ENCODE data around the gene BEX2. TPM values are rescaled to one million over a fixed set of nuclear protein-coding genes. Genes with fewer than 3 reads are reported as not detected.

BEX2 gene
- total and polyA plus RNA-seq, 9 of the 15 experiments (the other 6 are each of a cell fraction or from before 2014, with no cell fraction given): 5.4 to 18.0 (median 8.3) TPM

DNA sequence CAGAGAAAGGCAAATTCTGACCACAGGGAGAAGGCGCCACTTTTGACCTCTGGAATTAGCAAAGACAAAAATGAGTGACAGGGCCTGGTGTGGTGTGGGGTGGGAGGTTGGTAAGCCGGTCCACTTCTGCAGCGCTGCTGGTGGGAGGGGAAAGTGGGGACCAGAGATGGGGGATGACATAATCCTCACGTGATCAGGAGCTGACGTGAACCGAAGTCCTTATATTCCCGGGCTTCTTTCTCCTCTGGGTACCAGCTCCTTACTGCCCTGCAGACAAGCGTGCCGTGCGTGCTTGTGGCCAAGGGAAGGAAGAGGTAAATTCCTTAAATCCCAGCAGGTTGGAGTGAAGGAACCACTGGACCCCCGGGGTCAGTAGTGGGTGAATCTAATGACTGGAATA, 19.2 kb upstream of the BEX2 start, which contains the start of gene TCEAL7 (continued):
- TF ChIP-seq, protein P1, sequence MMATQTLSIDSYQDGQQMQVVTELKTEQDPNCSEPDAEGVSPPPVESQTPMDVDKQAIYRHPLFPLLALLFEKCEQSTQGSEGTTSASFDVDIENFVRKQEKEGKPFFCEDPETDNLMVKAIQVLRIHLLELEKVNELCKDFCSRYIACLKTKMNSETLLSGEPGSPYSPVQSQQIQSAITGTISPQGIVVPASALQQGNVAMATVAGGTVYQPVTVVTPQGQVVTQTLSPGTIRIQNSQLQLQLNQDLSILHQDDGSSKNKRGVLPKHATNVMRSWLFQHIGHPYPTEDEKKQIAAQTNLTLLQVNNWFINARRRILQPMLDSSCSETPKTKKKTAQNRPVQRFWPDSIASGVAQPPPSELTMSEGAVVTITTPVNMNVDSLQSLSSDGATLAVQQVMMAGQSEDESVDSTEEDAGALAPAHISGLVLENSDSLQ (IDR thresholded peaks at IDR 0.05): peak; percentile 59

- H2AFZ ChIP-seq (ENCODE audit: low read depth, low read length): peak overlapping the region; percentile 92; the same call in 1 of the 2 replicates
- H3K27ac ChIP-seq (ENCODE audit: extremely low read depth, low read depth, low read length): no peak overlapping the region
- no peak overlapping the region for H3K9ac ChIP-seq (ENCODE audit: insufficient read depth in 1 of 2, low read depth in 2 of 2, low read length in 2 of 2)
- POLR2A ChIA-PET: no interaction called here
- no peaks in the 10 kb centered on the region for H4K20me1 ChIP-seq (replicated peaks; ENCODE audit: control insufficient read depth, insufficient read depth, low read length)
- FAIRE-seq (no peak), ATAC-seq (no peak), DNase-seq (ENCODE audit: extremely low read depth in 1 of 4, low spot score in 3 of 4) (no peak)
- 17% methylated on average over 3 of the region's 3 CpGs for WGBS (ENCODE audit: insufficient coverage, low coverage, missing lambda C conversion rate)
- BruUV-seq (replicated peaks): no TSS peak
- H3K79me2 ChIP-seq (ENCODE audit: control insufficient read depth, insufficient read depth, low read length): no peaks in the 10 kb centered on the region
- intact Hi-C loops (cut with micrococcal nuclease): no loop called here
- H3K9me3 ChIP-seq (replicated peaks; ENCODE audit: control insufficient read depth, insufficient read depth, low read depth, low read length): no peaks in the 10 kb centered on the region
- in situ Hi-C loops (cut with MboI): no loop called here
- peaks cover 0 to 11% of the 10 kb centered on the region in 2 experiments; a peak in 2 of 5 replicates for H3K4me1 ChIP-seq (replicated peaks in 1 of 2; ENCODE audit: control insufficient read depth in 2 of 2, insufficient read depth in 2 of 2, low read length in 2 of 2)
- no peaks in the 10 kb centered on the region for H3K27me3 ChIP-seq (ENCODE audit: control insufficient read depth in 2 of 2, insufficient read depth in 2 of 2, low read length in 2 of 2)
- H3K36me3 ChIP-seq (ENCODE audit: control insufficient read depth, insufficient read depth, low read length): no peaks in the 10 kb centered on the region
- H3K4me3 ChIP-seq: no peak overlapping the region
- no peaks in the 10 kb centered on the region for H3K9me1 ChIP-seq (ENCODE audit: control insufficient read depth, insufficient read depth, low read length)
- peak overlapping the region; percentile 82; the same call in 1 of the 2 replicates for H3K4me2 ChIP-seq (ENCODE audit: insufficient read depth, low read length)
- CTCF ChIA-PET (ENCODE audit: low intra/inter-chr PET ratio): no interaction called here
- TF ChIP-seq ZNF197 (CRISPR knock-in tag; IDR thresholded peaks at IDR 0.05; ENCODE audit: low read depth) (no peak), LEF1 (IDR thresholded peaks at IDR 0.05) (no peak), ATF3 (IDR thresholded peaks at IDR 0.05) (no peak), ATF3 (CRISPR knock-in tag; conservative IDR thresholded peaks at IDR 0.05) (no peak), ZNF140 (CRISPR knock-in tag; IDR thresholded peaks at IDR 0.05) (no peak), TAL1 (IDR thresholded peaks at IDR 0.05) (no peak), NR4A1 (CRISPR knock-in tag; IDR thresholded peaks at IDR 0.05) (no peak), NR4A1 (tag; IDR thresholded peaks at IDR 0.05) (no peak), ZNF57 (CRISPR knock-in tag; IDR thresholded peaks at IDR 0.05) (no peak), RBM39 (optimal IDR thresholded peaks at IDR 0.05; ENCODE audit: low read depth, low read length) (no peak), ZNF668 (CRISPR knock-in tag; IDR thresholded peaks at IDR 0.05) (no peak), NR2F6 (CRISPR knock-in tag; IDR thresholded peaks at IDR 0.05) (no peak), TCF7 (IDR thresholded peaks at IDR 0.05; ENCODE audit: borderline replicate concordance) (no peak), ZZZ3 (IDR thresholded peaks at IDR 0.05) (no peak), ILF3 (IDR thresholded peaks at IDR 0.05; ENCODE audit: borderline replicate concordance) (no peak)
- TF ChIP-seq, protein P2, sequence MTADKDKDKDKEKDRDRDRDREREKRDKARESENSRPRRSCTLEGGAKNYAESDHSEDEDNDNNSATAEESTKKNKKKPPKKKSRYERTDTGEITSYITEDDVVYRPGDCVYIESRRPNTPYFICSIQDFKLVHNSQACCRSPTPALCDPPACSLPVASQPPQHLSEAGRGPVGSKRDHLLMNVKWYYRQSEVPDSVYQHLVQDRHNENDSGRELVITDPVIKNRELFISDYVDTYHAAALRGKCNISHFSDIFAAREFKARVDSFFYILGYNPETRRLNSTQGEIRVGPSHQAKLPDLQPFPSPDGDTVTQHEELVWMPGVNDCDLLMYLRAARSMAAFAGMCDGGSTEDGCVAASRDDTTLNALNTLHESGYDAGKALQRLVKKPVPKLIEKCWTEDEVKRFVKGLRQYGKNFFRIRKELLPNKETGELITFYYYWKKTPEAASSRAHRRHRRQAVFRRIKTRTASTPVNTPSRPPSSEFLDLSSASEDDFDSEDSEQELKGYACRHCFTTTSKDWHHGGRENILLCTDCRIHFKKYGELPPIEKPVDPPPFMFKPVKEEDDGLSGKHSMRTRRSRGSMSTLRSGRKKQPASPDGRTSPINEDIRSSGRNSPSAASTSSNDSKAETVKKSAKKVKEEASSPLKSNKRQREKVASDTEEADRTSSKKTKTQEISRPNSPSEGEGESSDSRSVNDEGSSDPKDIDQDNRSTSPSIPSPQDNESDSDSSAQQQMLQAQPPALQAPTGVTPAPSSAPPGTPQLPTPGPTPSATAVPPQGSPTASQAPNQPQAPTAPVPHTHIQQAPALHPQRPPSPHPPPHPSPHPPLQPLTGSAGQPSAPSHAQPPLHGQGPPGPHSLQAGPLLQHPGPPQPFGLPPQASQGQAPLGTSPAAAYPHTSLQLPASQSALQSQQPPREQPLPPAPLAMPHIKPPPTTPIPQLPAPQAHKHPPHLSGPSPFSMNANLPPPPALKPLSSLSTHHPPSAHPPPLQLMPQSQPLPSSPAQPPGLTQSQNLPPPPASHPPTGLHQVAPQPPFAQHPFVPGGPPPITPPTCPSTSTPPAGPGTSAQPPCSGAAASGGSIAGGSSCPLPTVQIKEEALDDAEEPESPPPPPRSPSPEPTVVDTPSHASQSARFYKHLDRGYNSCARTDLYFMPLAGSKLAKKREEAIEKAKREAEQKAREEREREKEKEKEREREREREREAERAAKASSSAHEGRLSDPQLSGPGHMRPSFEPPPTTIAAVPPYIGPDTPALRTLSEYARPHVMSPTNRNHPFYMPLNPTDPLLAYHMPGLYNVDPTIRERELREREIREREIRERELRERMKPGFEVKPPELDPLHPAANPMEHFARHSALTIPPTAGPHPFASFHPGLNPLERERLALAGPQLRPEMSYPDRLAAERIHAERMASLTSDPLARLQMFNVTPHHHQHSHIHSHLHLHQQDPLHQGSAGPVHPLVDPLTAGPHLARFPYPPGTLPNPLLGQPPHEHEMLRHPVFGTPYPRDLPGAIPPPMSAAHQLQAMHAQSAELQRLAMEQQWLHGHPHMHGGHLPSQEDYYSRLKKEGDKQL (CRISPR knock-in tag; IDR thresholded peaks at IDR 0.05; ENCODE audit: borderline replicate concordance): no peak
Measured at GRCh38 chrX:103311399-103311780, 600 bp upstream of the BEX2 start.
